CD4-positive, alpha-beta T cell treated with Interleukin-17A for 1 hour (primary cell): Measurements from ENCODE around the gene DNMT3A.
A peak's percentile ranks its signal among the peaks of the same experiment; 100 is the strongest.
"Not testable (repeated sequence)": the region's sequence is repeated elsewhere in the genome, so short reads cannot be mapped to it uniquely, and the experiment has no call there.

ENCODE experiments used
- DNase-seq: peaks from one replicate; pipeline ENCODE4 v3.0.0-alpha.2; 2020

Gene DNMT3A

DNA sequence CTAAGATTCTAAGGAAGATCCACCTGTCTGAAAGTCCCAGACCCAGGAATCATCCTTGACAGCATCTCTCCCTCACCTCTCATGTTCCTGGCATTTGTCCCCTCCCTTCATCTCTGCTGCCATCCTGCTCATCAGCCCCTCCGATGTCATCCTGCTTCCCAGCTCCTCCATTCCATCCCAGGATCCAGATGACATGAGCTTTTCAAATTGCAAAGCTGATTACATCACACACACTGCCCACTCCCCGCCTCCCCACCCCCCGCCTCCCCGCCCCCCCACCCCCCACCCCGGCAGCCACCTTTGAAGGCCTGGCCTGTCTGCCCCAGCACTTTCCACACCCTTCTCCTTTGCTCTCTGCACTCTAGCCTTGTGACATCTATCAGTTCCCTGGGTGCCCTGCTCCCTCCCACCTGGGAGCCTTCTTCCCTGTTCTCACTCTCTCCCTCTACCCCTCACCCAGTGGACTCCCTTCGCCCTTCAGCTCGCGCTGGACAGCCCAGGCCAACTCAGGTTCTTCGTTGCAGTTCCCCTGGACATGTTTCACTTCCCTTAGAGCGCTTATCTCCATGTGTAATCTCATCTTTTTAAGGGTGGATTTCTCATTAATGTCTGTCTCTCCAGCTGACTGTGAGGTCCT lies 61.6 kb downstream of the DNMT3A start:
- DNase-seq: no peak

DNA sequence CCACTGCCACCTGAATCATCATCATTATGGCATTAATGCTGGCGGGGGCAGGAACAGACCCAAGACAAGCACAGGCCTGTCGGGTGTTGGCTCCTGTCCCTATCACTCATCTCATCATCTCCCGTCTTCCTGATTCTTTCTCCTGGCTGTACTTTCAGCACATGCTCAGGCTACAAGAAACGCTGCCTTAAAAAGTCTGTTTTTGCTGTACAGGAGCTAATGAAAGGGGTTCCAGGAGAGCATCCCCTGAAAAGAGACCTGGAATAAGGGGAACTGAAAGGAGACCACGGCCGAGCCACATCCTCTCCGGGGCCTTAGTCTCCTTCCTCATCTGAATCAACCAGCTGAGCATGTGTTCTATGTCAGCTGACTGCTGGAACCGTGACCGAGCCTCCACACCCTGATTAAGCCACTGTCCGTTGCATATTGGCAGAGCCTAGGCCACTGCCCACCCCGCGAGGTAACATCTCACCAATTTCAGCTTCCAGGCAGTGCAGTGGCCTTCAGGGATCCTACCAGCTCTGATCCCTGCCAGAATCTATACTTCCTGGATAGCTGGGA lies 62.6 kb downstream of the DNMT3A start:
- DNase-seq: peak; percentile 27

GRCh38 chr2:25276569-25277465 lies 64.9 kb downstream of the DNMT3A start:
- DNase-seq: peak; percentile 82

GRCh38 chr2:25275575-25275965 lies 66.2 kb downstream of the DNMT3A start:
- no peak for DNase-seq

DNA sequence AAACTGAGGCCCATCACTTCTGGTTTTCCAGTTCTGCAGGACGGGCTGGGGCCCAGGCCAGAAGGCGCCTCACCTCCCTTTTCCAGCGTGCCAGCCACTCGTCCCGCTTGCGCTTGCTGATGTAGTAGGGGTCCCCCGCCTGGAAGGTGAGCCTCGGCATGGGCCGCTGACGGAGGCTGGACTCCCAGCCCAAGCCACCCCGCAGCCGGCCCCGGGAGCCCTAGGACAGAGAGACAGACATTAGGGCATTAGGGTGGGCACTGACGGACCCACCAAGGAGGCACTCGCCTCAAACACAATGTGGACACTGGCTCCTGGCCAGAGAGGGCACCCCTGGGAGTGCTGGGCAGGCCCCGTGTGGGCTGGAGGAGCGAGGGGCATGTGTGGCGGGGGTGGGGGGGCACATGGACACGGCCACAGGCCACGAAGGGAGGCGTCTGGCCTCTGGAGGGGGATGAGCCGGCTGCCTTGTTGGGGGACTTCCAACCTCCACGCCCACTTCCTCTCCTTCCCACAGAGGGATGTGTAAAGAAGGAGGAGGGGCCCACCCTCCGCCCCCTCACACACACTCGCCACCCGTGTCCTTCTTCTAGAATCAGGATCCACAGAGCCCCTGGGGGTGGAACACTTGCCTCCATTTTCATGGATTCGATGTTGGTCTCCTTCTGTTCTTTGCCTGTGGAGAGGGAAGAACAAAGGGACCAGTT lies 66.7 kb downstream of the DNMT3A start:
- DNase-seq: peak; percentile 80

- peak; percentile 38 for DNase-seq
These were observed 67.7 kb downstream of the DNMT3A start for GRCh38 chr2:25273985-25274535.

DNA sequence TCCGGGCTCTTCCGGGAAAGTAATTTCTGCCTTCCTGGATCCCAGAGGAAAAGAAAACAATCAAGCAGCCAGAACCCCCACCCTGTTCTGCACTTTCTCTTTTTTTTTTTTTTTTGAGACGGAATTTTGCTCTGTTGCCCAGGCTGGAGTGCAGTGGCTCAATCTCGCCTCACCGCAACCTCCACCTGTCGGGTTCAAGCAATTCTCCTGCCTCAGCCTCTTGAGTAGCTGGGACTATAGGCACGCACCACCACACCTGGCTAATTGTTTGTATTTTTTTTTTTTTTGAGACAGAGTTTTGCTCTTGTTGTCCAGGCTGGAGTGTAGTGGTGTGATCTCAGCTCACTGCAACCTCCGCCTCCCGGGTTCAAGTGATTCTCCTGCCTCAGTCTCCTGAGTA lies 69.0 kb downstream of the DNMT3A start:
- DNase-seq: not testable (repeated sequence)

DNA sequence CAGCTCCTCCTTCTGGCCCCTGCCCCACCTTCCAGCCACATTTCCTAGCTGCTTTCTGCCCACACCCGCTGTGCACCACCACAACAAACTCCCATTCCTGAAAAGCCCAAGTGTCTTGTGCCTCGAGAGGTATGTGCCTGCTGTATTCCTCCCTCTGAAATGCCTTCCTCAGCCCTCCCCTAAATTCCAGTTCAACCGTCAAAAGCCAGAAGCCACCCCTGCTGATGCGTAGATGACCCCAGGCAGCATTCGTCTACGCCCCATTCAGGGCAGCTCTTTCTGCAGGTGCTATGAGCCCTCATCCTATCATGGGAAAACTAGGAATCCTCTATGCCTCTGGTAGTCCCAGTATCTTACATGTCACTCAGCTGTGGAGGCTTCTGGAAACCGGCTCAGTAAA lies 71.7 kb downstream of the DNMT3A start:
- DNase-seq: no peak

GRCh38 chr2:25269233-25269632 lies 72.5 kb downstream of the DNMT3A start:
- DNase-seq: no peak

DNA sequence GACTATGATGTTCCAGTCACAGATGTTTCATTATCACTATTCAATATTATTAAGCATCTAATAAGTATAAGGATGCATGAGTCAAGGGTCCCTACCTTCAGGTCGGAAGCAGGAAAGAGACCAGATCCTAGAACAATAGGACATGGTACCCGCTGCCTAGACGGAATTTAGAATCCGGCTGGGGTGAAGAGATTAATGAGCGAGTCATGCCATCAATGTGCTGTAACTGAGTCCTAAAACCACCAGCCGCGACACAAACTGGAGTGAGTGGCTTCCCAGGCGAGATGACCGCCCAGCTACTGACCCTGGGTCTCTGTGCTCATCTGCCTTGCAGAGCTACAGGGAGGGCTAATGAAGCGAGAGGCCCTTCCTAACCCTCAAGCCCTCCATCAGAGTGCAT lies 73.6 kb downstream of the DNMT3A start:
- DNase-seq: no peak

DNA sequence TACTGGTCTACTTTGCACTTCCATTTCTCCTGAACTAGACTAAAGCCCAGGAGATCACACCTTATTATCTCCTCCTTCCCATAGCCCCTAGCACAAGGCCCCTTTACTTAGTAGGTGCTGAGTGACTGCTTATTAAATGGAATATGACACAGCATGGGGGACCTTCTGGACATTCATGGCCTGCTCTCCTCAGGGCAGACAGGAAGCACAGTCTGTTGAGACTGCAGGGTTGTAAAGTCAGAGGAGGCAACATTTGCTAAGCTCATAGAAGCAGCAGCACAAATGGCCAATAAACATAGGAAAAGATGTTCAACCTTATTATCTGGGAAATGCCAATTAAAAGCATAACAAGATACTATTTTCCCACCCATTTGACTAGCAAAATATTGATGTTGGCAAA lies 75.3 kb downstream of the DNMT3A start:
- DNase-seq: no peak

DNA sequence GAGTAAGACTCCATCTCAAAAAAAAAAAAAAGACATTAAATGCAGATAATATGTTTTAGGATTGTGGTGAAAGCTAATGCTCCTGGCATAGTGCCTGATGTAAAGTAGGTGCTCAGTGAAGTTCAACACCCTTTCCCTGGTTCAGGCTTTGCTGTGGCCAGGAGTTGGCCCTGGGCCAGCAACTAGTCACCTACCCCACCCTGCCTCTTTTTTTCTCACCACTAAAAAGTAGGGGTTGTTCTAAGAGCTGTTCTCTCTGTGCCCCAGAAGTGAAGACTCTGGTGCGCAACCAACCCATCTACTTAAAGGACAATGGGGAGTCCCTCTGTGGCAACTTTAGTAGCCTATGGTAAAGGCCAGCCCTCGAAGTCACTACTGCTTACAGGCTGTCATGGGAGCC lies 75.9 kb downstream of the DNMT3A start:
- DNase-seq: peak; percentile 58

DNA sequence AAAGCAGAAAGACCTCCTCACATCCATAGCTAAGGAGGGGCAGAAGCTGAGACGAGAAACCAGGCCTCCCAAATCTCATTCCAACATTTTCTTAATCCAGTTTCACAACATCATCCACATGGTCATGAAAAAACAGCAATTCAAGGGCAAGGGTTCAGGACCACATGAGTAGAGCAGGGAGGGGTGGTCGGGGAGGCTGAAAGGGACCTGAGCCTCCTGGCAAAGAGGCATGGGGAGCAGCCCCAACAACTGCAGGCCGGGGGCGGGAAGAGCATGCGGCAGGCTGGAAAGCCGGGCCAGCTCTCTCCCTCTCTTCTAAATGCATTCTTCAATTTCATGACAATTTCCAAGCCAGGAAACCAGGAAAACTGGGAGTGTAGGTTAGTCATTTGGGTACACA lies 76.7 kb downstream of the DNMT3A start:
- no peak for DNase-seq

DNA sequence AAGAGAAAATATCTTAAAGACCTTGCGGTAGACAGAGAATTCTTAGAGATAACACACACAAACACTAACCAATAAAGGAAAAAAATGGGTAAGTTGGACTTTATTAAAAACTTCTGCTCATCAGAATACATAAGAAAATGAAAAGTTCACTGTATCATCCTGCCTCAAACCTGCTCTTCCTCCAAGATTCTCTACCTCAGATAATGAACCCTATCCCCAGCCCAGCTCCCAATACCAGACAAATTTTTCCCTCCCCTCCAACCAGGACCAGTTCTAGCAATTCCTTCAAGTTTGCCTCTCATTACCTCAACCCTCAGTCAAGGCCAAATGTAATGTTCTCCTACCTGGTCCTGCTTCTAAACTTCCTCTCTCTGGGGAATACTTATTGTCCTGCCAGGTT lies 79.4 kb downstream of the DNMT3A start:
- DNase-seq: no peak

DNA sequence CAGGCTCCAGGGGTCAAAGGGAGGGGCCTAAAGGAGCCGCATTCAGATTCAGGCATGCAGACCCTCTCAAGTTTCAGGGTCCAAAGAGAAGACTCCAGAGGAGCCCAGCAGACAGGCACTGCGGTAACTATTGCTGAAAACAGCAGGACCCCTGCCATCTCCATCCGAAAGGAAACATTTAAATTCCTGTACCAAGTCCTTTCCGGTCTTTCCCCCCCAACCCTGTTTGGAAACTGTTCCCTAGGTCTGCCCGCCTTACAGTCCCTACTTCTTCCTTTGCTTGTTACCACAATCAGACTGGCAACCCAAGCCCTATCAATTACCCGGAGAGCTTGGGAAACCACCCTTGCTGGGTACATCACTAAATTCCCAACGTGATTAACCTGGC lies 82.0 kb downstream of the DNMT3A start:
- no peak for DNase-seq

DNA sequence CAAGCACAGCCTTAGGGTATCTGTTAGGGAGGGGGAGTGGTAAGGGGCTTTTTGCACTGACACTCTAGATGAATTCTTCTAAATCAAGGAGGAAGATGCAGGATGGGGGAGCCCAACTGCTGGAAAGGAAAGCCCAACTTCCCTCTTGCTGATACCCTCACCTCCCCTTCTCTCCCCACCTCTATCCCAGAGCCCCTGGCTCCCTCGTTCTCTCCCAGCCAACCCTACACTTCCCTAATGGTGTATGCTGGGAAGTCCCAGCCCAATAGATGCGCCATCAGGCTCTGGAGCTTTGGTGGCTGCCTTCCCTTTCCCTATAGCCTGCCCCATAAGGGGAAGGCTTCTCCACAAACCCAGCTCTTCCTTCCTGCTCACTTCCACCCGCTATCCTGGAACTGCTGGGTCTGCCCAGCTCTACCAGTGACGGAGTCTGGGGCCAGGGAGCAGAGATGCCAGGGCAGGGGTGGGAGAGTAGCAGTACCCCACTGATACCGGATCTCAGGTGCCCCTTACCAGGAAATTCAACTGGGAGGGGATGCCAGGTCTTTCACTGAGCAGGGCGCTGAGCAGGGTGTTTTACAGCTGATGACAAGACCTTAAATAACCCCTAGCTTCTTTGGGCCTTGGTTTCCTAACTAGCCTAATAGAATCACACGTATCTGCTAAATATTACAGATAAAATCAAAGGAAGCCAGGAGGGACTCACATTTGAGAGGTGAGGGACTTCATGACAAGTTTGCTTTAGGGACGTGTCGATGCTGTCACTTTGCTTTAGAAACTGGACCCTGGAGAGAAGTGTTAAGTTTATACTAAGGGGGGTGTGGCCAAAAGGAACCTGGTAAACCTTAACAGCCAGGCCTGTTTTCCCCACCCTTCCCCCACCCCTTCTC lies 82.6 kb downstream of the DNMT3A start:
- no peak for DNase-seq

GRCh38 chr2:25257931-25258846 lies 83.5 kb downstream of the DNMT3A start:
- DNase-seq: no peak

- no peak for DNase-seq
These were observed 84.6 kb downstream of the DNMT3A start for GRCh38 chr2:25257032-25257552.

DNA sequence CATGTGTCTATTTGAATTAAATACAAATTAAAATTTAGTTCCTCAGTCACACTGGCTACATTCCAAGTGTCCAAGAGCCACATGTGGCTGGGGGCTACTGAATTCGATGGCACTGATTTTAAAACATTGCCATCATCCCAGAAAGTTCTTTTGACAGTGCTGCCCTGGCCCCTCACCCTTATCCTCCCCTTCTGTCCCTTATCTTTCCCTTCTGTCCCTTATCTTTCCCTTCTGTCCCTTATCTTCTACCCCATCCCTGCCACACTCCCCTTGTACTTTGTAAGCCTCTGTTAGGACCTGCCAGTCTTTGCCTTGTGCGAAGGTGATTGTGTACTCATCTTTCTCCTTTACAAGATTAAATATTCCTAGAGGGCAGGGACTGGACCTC lies 85.2 kb downstream of the DNMT3A start:
- DNase-seq: no peak

- no peak for DNase-seq
These were observed 85.8 kb downstream of the DNMT3A start for GRCh38 chr2:25255745-25256487.
